ENCODE results near the gene ATP8B3.

- TF ChIP-seq POLR2AphosphoS5 (IDR thresholded peaks at IDR 0.05; ENCODE audit: low read depth, low read length) (no peak), TAF1 (IDR thresholded peaks at IDR 0.05; ENCODE audit: borderline replicate concordance, insufficient read depth, low read length) (no peak)
These were observed 20.2 kb downstream of the ATP8B3 start for GRCh38 chr19:1791879-1792278.
